Kidney (tissue), 14 donors: Measurements from ENCODE around the gene DLG5. TPM values are rescaled to one million over a fixed set of nuclear protein-coding genes. Genes with fewer than 3 reads are reported as not detected.

Experiments used
- DNase-seq, 5 donors: peaks; one replicate each; pipeline ENCODE4 v3.0.0-alpha.2; 2013 to 2020
- FAIRE-seq: peaks from 2 replicates; lab custom pipeline; 2012; peaks lifted over from hg19 to GRCh38; lab: Jason Lieb, UNC
- H3K27ac ChIP-seq, 2 donors: one replicate each; pipeline ENCODE4 v1.7.0; 2013; ENCODE audit warnings: low read depth in 2 of 2, low read length in 2 of 2, inconsistent platforms in 1 of 2
- H3K27me3 ChIP-seq: one replicate; pipeline ENCODE4 v1.7.1; 2013; ENCODE audit warnings: low read length, inconsistent platforms; ENCODE audit not compliant: control insufficient read depth, insufficient read depth
- H3K36me3 ChIP-seq, 3 donors: one replicate each; pipeline versions ENCODE4 v1.7.0 to v1.7.1; 2013; ENCODE audit warnings: low read length in 3 of 3, control low read depth in 1 of 3, inconsistent platforms in 1 of 3; ENCODE audit not compliant: insufficient read depth in 3 of 3, control insufficient read depth in 2 of 3
- H3K4me1 ChIP-seq, 3 donors: one replicate each; pipeline versions ENCODE4 v1.7.0 to v1.7.1; 2013; ENCODE audit warnings: low read length in 3 of 3, inconsistent platforms in 1 of 3, low read depth in 1 of 3; ENCODE audit not compliant: control insufficient read depth in 2 of 3, insufficient read depth in 2 of 3
- H3K4me3 ChIP-seq, 3 donors: one replicate each; pipeline versions ENCODE4 v1.7.0 to v1.8.1; 2013; ENCODE audit warnings: low read length in 3 of 3, control low read depth in 1 of 3, inconsistent platforms in 1 of 3
- H3K9ac ChIP-seq, 3 donors: one replicate each; pipeline versions ENCODE4 v1.7.0 to v1.7.1; 2013; ENCODE audit warnings: low read length in 3 of 3, control low read depth in 1 of 3, inconsistent platforms in 1 of 3
- H3K9me3 ChIP-seq, 3 donors: one replicate each; pipeline versions ENCODE4 v1.7.0 to v1.7.1; 2013; ENCODE audit warnings: low read length in 3 of 3, control low read depth in 1 of 3, inconsistent platforms in 1 of 3; ENCODE audit not compliant: control insufficient read depth in 2 of 3, insufficient read depth in 1 of 3
- CTCF ChIP-seq: IDR thresholded peaks from 3 replicates; pipeline ENCODE4 v1.5.1; 2012; ENCODE audit warnings: mild to moderate bottlenecking, moderate library complexity, borderline replicate concordance; ENCODE audit not compliant: insufficient read depth; ENCODE audit errors: extremely low read depth
- intact Hi-C: fragments of 100-400 bp; cut with DNase I; formaldehyde crosslinking; loops from one replicate; pipeline ENCODE4 v1.11.1; 2022
- polyA plus RNA-seq: library from polyadenylated mRNA; stranded (reverse); fragments of 350-450 nt; fragmentation: Illumina TruSeq; extraction: RNeasy Lipid Tissue Mini Kit (QIAGEN cat#74804); gene quantifications from one replicate; pipeline ENCODE4 v1.2.3, GENCODE V29; 2014; ENCODE audit warnings: low read depth, low replicate concordance; ENCODE audit not compliant: insufficient read depth
- total RNA-seq: library from RNA; stranded (reverse); fragmentation: NEBNext Ultra II Directional; extraction: Animal tissue kit (Norgen Biotek cat#: 25700); gene quantifications from one replicate; pipeline ENCODE4 v1.2.1, GENCODE V29; 2021
- donor health status: control.
- donor health status: control.
- donor health status: control.
- donor health status: control.
- donor health status: control.
- donor health status: DM: yes; HTN: yes; CAD: no.
- donor health status: Normal renal cell carcinoma (clear cell type).

Gene DLG5
- total and polyA plus RNA-seq, 2 donors from 2014 or later, result 5.4 to 30.0 TPM

GRCh38 chr10:77887631-77888355 lies 38.8 kb downstream of the DLG5 start:
- peak overlapping the region in 1 of 3 donors; percentile 46 for H3K9ac ChIP-seq
- no peak for FAIRE-seq

GRCh38 chr10:77886795-77887355 lies 39.7 kb downstream of the DLG5 start:
- FAIRE-seq (no peak), DNase-seq (no peak)
- Histone ChIP-seq H3K4me3 (no peak overlapping the region), H3K9me3 (no peaks in the 10 kb centered on the region), H3K9ac (no peak overlapping the region), H3K4me1 (peaks cover 3 to 34% (median 28%) of the 10 kb centered on the region in 3 donors), H3K36me3 (no peaks in the 10 kb centered on the region), H3K27me3 (no peaks in the 10 kb centered on the region), H3K27ac (no peak overlapping the region)
- no peak for TF ChIP-seq CTCF
- intact Hi-C loops, result no loop called here

More at GRCh38 chr10:77887631-77888355, 38.8 kb downstream of the DLG5 start:
- H3K27ac ChIP-seq, result peak overlapping the region; percentile 64 to 76
- H3K27me3 ChIP-seq, result no peaks in the 10 kb centered on the region
- H3K4me3 ChIP-seq, result peak overlapping the region in 1 of 3 donors; percentile 14
- TF ChIP-seq CTCF, result no peak
- DNase-seq, result peak in 2 of 5 donors; percentile 18 to 66
- intact Hi-C loops, result no loop called here
- no peaks in the 10 kb centered on the region for H3K9me3 ChIP-seq
- peaks cover 3 to 42% (median 34%) of the 10 kb centered on the region in 3 donors for H3K4me1 ChIP-seq
- no peaks in the 10 kb centered on the region for H3K36me3 ChIP-seq

GRCh38 chr10:77884181-77884580 lies 42.4 kb downstream of the DLG5 start:
- Histone ChIP-seq H3K27ac (no peak overlapping the region), H3K36me3 (no peaks in the 10 kb centered on the region), H3K27me3 (no peaks in the 10 kb centered on the region), H3K9ac (no peak overlapping the region), H3K9me3 (no peaks in the 10 kb centered on the region), H3K4me1 (peaks cover 0 to 24% (median 24%) of the 10 kb centered on the region in 3 donors), H3K4me3 (no peak overlapping the region)
- no peak for TF ChIP-seq CTCF
- FAIRE-seq (no peak), DNase-seq (no peak)
- intact Hi-C loops, result no loop called here
